ENCODE results near the gene FUT1.
"Not testable (repeated sequence)": the region's sequence is repeated elsewhere in the genome, so short reads cannot be mapped to it uniquely, and the experiment has no call there.

The FUT1 gene

GRCh38 chr19:48740164-48740972, 12.1 kb downstream of the FUT1 start, which contains the start of gene RASIP1:
Gene RASIP1, minus strand, starts transcription at chr19:48740610. Its CDS starts 328 bp downstream, at chr19:48740282.
- no peak for DNase-seq

- DNase-seq = peak; percentile 25
Observed at GRCh38 chr19:48739404-48740163, 12.9 kb downstream of the FUT1 start.

- DNase-seq = peak; percentile 78
Observed at GRCh38 chr19:48738557-48739403, 13.7 kb downstream of the FUT1 start.

DNA sequence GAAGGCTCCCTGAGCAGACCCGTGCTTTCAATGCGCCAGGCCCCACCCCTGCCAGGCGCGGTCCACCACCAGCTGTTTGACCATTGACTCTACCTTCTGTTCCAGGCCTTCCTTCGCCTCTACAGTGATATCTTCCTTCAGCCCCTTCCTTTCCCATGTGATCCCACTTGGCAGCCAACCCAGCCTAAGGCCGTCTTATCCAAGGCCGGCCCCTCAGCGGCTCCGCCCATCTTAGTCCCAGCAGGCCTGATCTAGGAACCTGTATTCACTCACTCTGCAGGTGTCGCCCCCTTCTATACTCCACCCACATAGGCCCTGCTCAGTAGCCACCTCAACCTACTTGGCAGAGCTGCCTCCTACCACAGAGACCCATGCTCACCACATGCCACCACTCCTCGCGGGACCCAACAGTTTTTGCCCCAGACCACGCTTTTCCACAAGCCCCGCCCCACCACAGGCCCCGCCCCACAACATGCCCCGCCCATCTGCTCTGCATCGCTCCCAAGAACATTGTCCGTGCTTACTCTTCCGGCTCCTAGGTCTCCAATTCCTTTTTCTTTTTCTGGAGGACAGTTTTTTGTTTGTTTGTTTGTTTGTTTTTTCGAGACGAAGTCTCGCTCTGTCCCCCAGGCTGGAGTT, 15.0 kb downstream of the FUT1 start:
- no peak for DNase-seq

GRCh38 chr19:48735031-48735615, 17.3 kb downstream of the FUT1 start:
- no peak for DNase-seq

- no peak for DNase-seq
Observed at GRCh38 chr19:48734625-48735024, 17.8 kb downstream of the FUT1 start.

DNA sequence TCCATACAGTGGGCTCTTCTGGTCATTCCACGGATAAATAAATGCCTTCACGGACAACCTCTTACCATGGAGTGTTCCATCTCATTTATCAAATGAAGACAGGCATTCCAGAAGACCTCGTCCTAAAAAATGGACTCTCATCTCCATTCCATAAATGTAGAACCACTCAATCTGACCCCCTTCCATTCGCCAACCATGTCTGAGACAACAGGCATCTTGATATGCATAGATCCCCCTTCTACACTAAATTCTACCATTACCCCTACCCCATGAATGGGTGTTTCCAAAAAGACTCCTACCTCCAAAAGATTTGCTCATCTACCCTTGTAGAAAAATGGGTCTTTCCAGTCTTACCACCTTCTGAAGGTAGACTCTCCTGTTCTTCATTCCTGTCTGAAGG, 21.0 kb downstream of the FUT1 start:
- DNase-seq = no peak

DNA sequence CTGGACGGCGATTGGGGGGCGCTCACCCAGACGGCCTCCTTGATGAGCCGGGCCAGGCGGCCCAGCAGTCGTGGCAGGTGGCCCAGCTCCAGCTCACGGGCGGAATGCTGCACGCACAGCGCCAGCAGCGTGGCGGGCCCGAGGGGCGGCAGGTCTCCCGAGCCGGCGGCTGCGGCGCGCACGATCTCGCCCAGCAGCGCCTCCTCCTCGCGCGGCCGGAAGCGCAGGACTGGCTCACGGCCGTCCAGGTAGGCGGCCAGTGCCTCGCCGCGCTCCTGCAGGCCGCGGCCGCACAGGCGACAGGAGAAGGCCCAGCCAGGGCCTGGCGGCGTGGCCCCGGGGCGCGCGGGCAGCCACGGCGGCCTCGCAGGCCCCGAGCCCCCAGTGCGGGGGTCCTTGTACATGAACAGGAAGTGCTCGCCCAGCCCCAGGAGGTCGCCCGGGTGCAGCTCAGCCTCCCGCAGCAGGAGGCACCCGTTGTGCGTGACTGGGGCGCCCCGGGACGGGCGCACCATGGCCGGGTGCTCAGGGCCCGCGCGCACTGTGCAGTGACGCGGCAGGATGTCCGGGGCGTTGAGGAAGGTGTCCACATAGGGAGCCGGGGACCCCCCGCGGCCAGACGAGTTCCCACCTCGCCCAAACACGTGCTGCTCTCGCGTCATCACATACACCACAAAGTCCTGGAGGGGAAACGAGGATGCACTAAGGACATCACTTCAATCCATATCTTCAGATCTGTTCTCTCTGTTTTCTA, 23.4 kb downstream of the FUT1 start:
- no peak for DNase-seq

DNA sequence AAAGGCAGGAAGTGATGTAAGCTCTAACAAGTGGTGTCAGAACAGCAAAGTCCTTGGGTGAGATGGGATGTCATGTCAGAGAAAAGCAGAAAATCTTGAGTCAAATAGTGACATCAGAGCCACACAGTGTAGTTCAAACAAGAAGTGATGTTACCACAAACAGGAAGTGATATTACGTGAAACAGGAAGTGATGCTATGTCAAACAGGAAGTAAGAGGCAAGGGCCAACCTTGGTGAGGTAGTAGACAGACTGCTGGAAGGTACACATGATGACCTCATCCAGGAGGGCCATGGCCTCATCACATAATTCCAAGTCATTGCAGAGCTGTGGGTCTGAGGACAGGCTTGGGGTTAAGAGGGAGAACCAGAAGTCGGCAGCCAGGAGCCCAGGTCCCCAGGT, 25.9 kb downstream of the FUT1 start:
- DNase-seq = no peak

DNA sequence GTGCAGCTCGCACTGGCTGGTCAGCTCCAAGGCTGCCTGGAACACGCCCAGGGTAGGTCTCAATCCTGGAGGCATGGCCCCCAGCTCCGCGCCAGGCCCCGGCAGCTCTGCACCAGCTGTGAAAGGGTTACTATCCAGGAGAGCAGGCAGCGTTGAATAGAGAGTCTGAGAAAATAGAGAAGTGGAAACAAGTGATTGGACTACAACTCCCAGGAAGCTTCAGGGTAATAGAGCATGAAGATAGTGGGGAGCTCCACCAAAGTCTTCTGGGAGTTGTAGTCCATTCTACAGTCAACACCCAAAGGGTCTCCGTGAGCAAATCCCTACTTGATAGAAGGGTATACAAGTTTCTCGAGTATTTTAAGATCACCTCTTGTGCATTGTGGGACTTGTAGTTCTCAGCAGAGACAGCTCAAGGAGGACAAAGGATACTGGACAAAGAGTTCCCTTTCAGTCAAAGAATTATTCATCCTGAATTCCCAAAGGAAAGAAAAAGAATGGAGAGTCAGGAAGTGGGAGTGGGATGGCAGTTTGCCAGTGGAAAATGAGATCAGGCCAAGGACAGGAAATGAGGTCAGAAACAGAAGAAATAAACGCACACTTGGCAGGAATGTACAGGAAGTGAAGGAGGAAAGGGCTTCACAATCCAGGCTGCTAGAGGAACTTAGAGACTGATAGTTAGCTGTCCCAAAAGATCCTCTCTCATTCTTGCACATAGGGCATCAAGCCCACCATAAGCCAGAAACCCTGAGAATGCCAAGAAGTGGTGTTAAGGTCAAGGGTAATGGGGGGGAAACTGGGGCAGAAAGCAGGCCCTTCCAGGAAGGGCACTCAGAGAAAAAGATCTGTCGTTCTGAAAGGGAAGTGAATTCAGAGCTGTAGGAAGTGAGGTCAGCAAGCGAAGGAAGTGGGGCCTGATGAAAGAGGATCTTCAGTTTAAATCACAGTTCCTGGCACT, 27.4 kb downstream of the FUT1 start:
- no peak for DNase-seq

DNA sequence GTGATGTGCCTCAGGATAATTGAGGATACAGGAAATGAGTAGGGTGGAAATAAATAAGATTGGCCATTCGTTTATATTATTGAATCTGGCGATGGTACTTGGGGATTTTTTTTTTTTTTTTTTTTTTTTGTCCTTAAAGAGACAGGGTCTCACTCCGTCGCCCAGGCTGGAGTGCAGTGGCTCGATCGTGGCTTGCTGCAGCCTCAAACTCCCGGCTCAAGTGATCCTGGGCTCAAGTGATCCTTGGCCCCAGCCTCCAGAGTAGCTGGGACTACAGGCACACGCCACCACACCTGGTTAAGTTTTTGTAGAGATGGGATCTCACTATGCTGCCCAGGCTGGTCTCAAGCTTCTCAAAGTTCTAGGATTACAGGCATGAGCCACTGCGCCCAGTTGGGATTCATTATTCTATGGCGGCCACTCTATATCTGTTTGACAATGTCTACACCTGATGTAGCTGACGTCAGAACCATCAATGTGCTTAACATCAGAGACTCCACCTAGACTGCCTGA, 30.2 kb downstream of the FUT1 start:
- no peak for DNase-seq

GRCh38 chr19:48720613-48721296, 31.7 kb downstream of the FUT1 start:
- peak; percentile 95 for DNase-seq

DNA sequence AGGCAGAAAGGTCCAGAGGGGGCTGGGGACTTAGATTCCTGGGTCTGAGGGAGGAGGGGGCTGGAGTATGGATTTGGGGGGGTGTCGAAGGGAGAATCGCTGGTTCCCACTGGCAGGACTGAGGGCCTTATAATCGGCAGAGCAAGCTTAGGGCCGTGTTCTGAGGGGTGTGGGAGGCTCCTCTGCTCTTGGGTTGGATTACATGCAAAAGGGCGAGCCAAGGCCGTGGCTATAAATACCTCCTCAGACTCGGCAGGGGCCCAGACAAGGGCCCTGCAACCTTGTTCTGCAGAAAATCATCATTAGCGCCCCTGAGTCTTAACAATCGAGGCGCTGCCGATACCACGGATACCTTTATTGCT, 32.2 kb downstream of the FUT1 start:
- DNase-seq = no peak

DNA sequence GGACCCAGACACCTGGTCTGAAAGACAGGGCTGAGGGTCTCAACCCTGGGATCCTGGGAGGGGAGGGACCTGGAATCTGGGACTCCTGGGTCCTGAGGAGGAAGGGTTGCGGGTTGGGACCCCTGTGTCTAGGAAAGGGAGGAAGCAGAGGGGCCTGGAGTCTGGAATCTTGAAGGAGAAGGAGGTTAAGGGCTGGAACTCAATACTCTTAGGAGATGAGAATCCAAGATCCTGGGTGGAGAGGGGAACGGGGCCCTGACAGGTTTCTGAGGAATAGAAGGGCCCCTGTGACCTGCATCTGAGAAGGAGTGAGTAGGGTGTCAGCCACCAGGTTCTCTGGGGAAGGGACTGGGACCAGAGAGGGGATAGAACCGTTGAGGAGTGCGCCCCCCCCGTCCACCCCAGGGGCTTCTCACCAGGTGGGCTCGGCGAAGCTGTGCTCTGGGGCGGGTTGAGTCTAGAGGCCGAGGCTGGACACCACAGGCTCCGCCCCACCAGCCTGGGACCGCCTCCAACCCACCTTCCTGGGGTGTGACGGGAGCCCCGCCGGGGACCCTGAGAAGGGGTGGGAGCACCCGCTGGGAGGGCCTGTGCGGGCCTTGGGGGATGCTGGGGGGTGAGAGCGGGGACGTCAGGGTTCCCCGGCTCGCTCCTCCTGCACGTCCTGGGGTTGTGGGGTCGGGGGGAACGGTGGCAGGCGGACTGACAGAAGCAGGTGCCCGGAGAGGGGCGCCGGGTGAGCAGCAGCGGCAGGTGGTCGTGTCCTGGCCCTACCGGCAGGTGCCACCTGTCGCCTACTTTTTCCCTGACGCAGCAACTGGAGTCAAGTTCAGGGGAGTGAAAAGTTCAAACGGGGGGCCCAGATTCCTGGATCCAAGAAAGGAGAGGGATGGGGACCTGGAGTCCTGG, 32.9 kb downstream of the FUT1 start, which contains the start of gene MAMSTR:
TSS of gene MAMSTR (minus strand) at position 463 of the 909 bp plus-strand sequence. CDS start 694 bp downstream, outside the sequence.
- DNase-seq = no peak

GRCh38 chr19:48718711-48719231, 33.7 kb downstream of the FUT1 start:
- DNase-seq = no peak

- not testable (repeated sequence) for DNase-seq
Observed at GRCh38 chr19:48718106-48718505, 34.3 kb downstream of the FUT1 start.

- DNase-seq = peak; percentile 43
Observed at GRCh38 chr19:48716562-48717291, 35.7 kb downstream of the FUT1 start.
